Measurements from ENCODE around the gene ATF7. TPM values are rescaled to one million over a fixed set of nuclear protein-coding genes. Genes with fewer than 3 reads are reported as not detected.

Gene ATF7
- polyA plus RNA-seq, 1 of the 3 experiments (the other 2 are of a cell fraction) = 12.8 TPM

DNA sequence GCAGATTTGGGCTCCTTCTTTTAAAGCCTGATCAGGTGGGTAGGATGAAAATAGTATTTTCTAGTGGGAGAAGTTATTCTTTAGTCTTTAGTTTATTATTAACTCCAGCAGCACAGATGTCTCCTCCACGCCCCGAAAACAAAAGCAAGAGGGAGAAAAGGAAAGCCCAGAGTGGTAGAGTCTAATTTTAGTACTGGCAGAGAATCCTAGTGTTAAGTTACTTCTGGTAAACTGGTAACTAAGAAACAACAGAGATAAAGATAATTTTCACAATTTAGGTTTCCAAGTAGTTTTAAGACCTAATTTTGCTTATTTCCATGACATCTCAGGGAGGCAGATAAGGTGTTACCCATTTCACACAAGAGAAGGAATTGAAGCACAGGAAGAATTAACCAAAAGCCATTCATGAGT lies 33.4 kb upstream of the ATF7 start:
- H4K20me1 ChIP-seq (ENCODE audit: insufficient read depth) = no peaks in the 10 kb centered on the region
- no peaks in the 10 kb centered on the region for H3K27me3 ChIP-seq (ENCODE audit: insufficient read depth)
- 55% methylated on average over 2 of the region's 2 CpGs for WGBS (ENCODE audit: low lambda C conversion rate)
- CTCF ChIA-PET = interaction anchor here (0.9 to 1.7 kb wide), 2 partner anchors 15 to 16 kb away, joined by 3 to 9 read pairs; partner anchors contain the start of gene ATP5MC2
- TF ChIP-seq MEF2A (IDR thresholded peaks at IDR 0.05; ENCODE audit: borderline replicate concordance, low read depth) (0 out of 2 replicates have a peak, but pooled peaks have one; percentile 18), TAF1 (IDR thresholded peaks at IDR 0.05; ENCODE audit: borderline replicate concordance, low read depth, low read length) (no peak), RXRA (IDR thresholded peaks at IDR 0.05; ENCODE audit: borderline replicate concordance, low read depth) (no peak)
- TF ChIP-seq, protein P1, sequence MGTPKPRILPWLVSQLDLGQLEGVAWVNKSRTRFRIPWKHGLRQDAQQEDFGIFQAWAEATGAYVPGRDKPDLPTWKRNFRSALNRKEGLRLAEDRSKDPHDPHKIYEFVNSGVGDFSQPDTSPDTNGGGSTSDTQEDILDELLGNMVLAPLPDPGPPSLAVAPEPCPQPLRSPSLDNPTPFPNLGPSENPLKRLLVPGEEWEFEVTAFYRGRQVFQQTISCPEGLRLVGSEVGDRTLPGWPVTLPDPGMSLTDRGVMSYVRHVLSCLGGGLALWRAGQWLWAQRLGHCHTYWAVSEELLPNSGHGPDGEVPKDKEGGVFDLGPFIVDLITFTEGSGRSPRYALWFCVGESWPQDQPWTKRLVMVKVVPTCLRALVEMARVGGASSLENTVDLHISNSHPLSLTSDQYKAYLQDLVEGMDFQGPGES (IDR thresholded peaks at IDR 0.05; ENCODE audit: low read depth, low read length) = no peak
- peaks cover 0 to 14% of the 10 kb centered on the region in 2 experiments; a peak in 1 of 4 replicates for H3K4me1 ChIP-seq (ENCODE audit: control insufficient read depth in 1 of 2, insufficient read depth in 2 of 2, low read depth in 1 of 2, low read length in 1 of 2)
- DNase-seq = no peak
- H3K9me2 ChIP-seq = no peaks in the 10 kb centered on the region
- H3K27ac ChIP-seq (ENCODE audit: low read depth in 2 of 2, low read length in 1 of 2) = peak overlapping the region; percentile 68 to 98
- H3K9me3 ChIP-seq = no peaks in the 10 kb centered on the region
- 0 out of 4 replicates have a peak overlapping the region, but pooled peaks of 1 of the 2 experiments have one; percentile 10 for H3K4me3 ChIP-seq (ENCODE audit: low read depth in 2 of 2, low read length in 1 of 2)
- H3K9ac ChIP-seq = peak overlapping the region; percentile 47
- peaks cover 3 to 6% of the 10 kb centered on the region in 2 experiments for H3K36me3 ChIP-seq (replicated peaks in 1 of 2; ENCODE audit: control insufficient read depth in 1 of 2, insufficient read depth in 2 of 2, low read length in 1 of 2)
- H2AFZ ChIP-seq (ENCODE audit: low read depth) = peak overlapping the region; percentile 47
- H3K4me2 ChIP-seq = peak overlapping the region; percentile 65
- H3F3A ChIP-seq (replicated peaks; ENCODE audit: insufficient read depth) = peaks cover 29% of the 10 kb centered on the region
- POLR2A ChIA-PET = no interaction called here
- no peaks in the 10 kb centered on the region for H3K79me2 ChIP-seq (ENCODE audit: insufficient read depth)

GRCh38 chr12:53659011-53659551 lies 32.9 kb upstream of the ATF7 start:
- DNase-seq = no peak
- TF ChIP-seq NFIC (IDR thresholded peaks at IDR 0.05; ENCODE audit: borderline replicate concordance) (peak; percentile 82), TCF12 (IDR thresholded peaks at IDR 0.05) (peak; percentile 20), REST (IDR thresholded peaks at IDR 0.05; ENCODE audit: low read depth, low read length) (no peak)
- TF ChIP-seq, protein P2, sequence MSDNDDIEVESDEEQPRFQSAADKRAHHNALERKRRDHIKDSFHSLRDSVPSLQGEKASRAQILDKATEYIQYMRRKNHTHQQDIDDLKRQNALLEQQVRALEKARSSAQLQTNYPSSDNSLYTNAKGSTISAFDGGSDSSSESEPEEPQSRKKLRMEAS (IDR thresholded peaks at IDR 0.05; ENCODE audit: low read depth) = peak; percentile 23; the same call in 1 of the 2 replicates
- H2AFZ ChIP-seq (ENCODE audit: low read depth) = peak overlapping the region; percentile 47
- H3K4me3 ChIP-seq (ENCODE audit: low read depth in 2 of 2, low read length in 1 of 2) = 0 out of 4 replicates have a peak overlapping the region, but pooled peaks of 1 of the 2 experiments have one; percentile 10
- ChIA-PET CTCF (interaction anchor here (0.5 to 1.7 kb wide), 3 partner anchors 14 to 695 kb away, joined by 3 to 9 read pairs (median 3); partner anchors contain the start of gene ATP5MC2), POLR2A (interaction anchor here (0.6 kb wide), 1 partner anchor 12 kb away, joined by 3 read pairs; no protein-coding TSS in a partner anchor)
- H3K27me3 ChIP-seq (ENCODE audit: insufficient read depth) = no peaks in the 10 kb centered on the region
- peaks cover 0 to 14% of the 10 kb centered on the region in 2 experiments; a peak in 1 of 4 replicates for H3K4me1 ChIP-seq (ENCODE audit: control insufficient read depth in 1 of 2, insufficient read depth in 2 of 2, low read depth in 1 of 2, low read length in 1 of 2)
- peak overlapping the region; percentile 68 to 98 for H3K27ac ChIP-seq (ENCODE audit: low read depth in 2 of 2, low read length in 1 of 2)
- no peaks in the 10 kb centered on the region for H4K20me1 ChIP-seq (ENCODE audit: insufficient read depth)
- H3K9ac ChIP-seq = peak overlapping the region; percentile 47
- WGBS (ENCODE audit: low lambda C conversion rate) = 42% methylated on average over 3 of the region's 3 CpGs
- H3K79me2 ChIP-seq (ENCODE audit: insufficient read depth) = no peaks in the 10 kb centered on the region
- no peaks in the 10 kb centered on the region for H3K9me3 ChIP-seq
- peaks cover 29% of the 10 kb centered on the region for H3F3A ChIP-seq (replicated peaks; ENCODE audit: insufficient read depth)
- H3K36me3 ChIP-seq (replicated peaks in 1 of 2; ENCODE audit: control insufficient read depth in 1 of 2, insufficient read depth in 2 of 2, low read length in 1 of 2) = peaks cover 3% of the 10 kb centered on the region in 2 experiments
- no peaks in the 10 kb centered on the region for H3K9me2 ChIP-seq
- peak overlapping the region; percentile 65 for H3K4me2 ChIP-seq

All from SK-N-SH (cell line).